ENCODE measurements around the gene HS3ST4.
"Not testable (repeated sequence)": the region's sequence is repeated elsewhere in the genome, so short reads cannot be mapped to it uniquely, and the experiment has no call there.

The HS3ST4 gene

DNA sequence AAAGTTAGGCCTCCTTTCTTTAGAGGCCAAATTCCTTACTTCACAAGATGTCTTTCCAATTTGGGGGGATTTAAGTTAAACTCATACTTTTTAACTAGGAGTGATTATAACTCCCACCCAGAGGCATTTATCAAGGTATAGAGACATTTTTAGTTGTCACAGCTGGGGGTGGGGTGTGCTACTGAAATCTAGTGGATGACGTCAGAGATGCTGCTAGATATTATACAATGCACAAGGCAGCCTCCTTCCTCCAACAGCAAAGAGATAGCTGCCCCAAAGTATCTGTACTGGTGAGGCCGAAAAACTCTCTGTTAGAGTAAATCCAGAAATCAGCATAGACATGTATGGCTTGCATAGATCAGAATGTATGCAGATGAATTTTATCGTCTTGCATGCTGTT, 324.0 kb downstream of the HS3ST4 start:
- DNase-seq = no peak

DNA sequence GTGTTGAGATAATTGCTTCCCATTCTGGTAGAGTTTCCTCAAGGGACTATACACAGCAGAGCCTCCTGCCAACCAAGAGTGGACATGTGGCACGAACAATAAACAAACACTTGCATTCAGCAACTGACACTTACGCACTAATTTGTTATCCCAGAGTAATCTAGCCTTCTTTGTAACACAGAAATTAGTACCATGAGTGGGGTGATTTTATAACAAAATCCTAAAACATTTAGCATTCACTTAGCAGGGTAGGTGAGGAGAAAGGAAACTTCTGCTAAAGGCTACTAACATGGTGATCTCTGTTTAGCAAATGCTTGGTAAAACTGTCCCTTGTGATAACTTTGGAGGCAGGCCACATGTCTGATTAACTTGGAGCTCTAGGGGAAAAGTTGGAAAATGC, 325.2 kb downstream of the HS3ST4 start:
- DNase-seq = no peak

DNA sequence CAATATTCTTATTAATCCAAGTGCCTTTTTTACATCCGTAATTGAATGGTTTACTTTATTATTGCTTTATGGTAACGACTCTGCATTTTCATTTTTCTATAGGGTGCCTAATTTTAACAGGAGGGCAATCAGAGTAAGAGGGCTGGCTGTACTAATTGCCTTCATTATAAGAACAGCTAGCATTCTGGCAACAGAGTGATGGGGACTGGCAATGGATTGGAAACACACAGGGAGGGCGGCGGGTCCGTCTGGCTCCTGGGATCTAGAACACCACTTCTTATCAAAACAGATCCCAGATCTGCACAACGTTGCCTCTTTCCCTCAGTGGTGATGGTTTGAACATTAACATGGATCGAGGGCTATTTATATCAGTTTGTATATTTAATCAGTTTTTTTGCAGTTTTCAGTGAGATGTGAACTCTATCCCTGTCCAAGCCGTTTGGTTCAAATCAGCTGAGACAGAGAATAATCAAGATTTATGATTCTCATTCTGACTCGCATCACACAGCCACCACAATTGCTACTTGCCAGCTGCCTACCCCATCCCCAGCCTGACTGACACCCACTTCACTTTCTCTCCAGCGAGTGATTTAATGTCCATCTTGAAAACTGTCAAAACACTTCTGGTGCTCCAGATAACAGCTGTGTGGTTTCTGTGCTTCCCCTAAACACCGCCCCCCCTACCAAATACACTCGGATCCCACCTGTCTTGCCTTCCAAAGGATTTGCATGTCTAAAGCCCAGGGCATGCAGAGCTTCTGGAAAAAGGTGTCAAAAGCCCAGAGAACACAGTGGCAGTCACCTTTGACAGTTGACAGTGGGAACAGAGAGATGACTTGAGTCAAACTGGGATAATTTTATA, 327.9 kb downstream of the HS3ST4 start:
- no peak for DNase-seq

DNA sequence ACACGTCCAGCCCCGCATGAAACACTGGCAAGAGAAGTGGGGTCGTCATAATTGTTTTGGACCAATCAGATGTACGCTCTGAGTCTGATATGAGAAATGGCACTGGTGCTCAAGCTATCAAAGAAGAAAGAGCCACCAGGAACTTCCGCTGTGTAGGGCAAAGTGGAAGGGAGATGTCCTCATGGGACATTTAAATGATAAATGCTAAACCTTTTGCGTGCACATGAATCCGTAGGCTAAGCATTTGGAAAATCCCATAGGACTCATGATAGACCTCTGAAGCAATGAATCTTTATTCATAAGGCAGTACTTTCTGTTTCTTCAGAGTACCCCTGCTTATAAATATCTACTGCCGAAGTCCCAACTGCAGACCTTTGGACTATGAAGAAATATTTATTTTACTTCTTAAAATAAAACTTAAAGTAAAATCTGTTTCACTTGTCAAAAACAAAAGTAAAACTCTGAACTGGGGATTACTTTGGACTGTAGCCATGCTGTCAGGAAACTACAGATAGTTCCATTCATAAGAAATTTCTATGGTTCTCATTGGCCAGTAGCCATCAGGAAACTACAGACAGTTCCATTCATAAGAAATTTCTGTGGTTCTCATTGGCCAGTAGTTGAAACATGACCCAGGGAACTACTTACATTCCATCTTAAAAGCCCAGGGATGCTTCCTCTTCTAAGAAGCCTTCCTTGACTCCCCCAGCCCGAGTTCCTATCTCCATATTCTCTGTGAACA, 335.1 kb downstream of the HS3ST4 start:
- DNase-seq = no peak

DNA sequence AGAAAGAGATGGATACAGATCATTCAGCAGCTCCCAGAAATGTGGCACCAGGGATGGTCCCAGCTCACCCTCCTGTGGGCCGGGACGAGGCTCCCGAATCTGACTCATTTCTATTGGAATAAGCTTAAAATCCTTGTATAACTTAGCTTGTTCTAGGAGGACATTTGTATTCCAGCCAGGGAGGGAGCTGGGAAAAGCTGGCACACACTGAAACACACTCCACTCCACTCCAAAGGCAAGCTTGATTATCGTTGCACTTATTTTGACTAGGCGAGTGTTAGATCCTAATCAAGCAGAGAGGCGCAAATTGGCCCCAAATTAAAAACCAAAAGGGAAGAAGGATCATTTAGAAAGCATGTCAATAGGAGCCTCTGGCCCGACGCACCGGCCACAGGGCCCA, 339.5 kb downstream of the HS3ST4 start:
- no peak for DNase-seq

DNA sequence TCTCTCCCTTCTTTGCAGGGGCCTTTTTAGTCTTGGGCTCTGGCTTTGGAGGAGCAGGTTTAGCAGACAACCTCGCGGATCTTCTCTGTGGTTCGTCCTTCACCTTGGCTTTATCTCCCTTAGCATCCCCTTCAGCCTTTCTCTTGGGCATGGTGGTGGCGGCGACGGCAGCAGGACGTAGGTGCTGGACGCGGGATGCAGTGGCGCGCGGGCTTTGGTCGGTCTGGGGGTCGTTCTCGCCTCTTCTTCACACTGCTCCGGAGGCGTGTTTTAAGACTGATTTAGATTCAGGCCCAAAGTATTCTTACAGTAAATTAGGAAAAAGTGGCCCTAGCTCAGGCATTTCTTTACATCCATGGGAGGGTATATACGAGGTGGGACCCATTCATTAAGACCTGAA, 340.9 kb downstream of the HS3ST4 start:
- DNase-seq = not testable (repeated sequence)

DNA sequence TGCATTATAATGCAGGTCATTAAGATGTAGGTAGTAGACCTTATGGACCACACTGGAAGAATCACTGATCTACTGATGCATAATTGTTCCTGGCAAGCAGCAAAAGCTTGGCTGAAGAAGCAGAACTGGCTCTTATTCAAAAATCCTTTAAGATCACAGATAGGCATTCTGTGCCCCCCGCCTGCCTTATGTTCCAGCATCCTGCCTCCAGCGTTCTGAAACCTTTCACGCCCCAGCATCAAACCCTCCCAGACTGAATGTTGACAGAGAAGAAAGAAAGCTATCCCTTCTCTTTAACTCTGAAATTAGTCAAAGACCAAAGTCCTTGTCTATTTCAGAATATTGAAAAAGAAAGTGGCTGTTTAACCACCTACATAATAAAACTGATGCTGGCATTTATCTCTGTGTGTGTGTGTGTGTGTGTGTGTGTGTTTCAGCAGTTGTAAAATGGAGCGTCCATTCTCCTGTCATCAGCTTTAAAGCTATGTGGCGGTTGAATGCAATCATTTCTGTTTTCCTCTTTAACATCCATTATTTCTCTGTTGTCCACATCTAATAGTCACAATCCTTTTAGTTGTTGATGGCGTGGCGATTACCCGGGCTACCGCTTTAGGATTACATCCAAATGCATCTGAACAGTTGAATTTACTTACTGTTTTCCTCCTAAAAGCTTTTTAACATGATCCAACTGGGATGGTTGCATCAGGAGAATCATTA, 350.4 kb downstream of the HS3ST4 start:
- no peak for DNase-seq

DNA sequence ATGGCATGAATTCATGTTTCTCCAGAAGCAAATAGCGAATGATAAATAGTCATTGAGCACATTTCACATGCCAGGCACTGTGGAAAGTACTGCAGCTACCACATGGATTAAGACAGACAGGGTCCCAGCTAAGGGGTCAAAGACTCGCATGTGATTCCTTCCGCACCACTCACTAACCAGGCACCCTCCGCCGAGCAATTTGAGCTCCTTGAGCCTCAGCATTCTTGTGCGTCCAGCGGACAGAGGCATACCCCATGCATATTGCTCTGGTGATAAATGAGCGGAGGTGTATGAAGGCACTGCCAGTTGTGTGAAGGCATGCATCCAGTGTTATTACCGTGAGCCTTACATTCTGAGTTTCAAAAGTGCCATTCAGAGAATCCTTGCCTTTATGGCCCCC, 358.7 kb downstream of the HS3ST4 start:
- DNase-seq = no peak

DNA sequence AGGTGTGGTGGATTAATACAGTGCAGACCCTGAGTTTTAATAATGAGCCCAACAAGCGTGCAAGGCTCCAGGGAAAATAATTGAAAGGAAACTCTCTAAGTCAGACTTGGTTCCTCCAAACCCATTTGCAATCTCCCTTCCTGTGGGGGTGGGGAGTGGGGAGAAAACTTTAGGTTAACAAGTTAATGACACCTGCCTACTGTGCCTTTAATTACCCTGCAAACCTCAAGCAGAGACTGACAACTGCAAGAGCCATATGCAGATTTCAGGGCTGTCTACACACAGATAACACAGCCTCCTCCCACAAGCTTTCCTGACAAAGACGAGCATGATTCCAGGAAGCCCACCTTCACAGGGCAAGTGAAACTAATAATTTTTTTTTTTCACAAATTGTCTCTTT, 359.3 kb downstream of the HS3ST4 start:
- DNase-seq = no peak

DNA sequence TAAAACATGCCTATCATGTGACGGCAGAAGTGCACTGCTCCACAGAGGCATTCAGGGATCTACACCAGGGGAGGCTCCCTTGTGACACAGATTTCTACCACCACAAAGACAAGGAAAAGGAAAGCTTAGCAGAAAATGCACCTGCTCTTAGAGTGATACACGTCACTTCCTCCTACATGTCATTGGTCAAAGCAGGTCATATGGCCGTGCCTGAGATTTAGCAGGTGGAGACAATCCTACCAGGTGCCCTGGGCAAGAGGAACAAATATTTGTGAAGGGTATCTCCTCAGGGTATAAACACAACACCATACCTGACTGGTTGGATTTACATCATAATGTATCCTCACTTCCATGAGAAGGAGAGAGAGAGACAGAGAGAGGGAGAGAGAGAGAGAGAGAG, 362.1 kb downstream of the HS3ST4 start:
- no peak for DNase-seq

DNA sequence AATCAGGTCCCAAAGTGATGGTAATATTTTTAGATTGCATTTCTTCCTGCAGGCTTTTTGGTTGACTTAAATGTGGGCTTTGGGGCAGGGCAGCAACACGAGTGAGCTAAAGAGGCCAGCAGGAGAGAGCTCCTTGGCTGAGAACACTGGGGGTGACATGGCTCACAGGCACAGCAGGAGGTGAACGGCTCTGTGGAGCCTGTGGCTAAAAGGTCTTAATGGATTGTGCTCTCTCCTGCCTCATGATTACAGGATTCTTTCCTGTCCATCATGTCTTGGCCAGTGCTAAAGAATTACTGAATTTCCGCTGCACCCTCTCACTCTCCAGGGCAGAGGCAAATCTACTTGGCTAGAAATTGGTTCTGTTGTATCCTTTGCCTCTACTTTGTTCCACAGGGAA, 366.6 kb downstream of the HS3ST4 start:
- no peak for DNase-seq

DNA sequence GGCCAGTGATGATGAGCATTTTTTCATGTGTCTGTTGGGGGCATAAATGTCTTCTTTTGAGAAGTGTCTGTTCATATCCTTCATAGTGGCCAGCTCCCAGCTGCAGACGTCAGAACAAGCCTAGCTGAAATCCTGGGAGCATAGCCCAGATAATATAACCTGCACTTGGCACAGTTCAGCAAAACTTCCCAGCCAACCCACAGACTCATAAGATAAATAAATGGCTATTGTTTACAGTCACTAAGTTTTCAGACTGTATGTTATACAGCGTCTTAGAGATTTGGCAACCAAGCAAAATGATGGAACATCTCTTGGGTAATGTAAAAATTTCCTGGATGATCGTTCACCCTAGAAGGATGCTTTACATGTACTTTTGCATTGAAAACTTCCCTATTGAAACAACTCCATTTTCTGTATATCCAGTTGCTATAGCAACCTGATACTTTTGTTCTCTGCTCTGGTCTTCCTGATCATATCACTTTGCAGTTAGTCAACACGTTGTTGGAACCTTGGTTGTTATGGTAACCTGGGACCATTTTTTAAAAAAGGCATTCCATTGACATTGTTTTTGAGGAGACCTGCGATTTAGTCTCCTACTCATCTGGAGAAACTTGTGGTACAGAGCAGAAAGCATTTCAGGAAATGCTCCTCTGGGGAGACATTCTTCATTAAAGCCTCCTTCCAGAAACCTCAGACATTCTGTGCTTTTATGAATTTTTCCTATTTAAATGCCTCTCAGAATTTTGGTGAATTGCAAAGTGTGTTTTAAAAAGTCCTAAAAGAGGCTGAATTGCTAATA, 378.7 kb downstream of the HS3ST4 start:
- no peak for DNase-seq

DNA sequence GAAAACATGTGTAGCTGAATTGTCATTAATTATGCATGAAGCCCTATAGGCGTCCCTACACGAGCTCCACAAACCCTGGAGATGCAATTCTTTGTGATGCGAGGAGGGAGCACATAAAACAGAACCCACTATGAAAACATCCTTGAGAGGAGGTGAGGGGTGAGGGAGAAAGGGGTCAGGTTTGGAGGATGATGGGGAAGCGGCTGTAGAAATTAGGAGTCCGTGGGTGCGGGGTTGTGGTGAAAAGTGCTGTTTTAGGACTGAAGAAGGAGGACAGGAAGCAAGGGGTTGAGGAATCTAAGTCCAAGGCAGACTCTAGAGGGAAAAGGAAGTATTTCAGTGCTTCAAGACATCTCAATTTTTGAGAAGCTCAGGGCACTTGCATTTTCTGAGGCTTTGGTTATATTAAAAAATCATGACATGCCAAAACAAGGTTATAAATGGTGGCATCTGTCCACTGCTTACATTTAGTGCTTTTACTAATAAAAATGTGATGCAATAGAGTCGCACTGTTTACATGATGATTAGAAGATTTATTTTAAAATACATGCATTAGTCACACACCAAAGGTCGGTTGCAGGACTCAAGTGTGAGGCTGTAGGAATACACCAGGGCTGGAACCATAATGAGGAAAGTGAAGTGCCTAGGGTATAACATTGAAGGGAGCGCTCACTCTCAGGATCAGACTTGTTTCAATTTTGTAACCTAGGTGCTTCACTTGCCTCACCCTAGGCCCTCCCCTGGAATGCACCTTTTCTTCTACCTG, 379.5 kb downstream of the HS3ST4 start:
- DNase-seq = no peak

DNA sequence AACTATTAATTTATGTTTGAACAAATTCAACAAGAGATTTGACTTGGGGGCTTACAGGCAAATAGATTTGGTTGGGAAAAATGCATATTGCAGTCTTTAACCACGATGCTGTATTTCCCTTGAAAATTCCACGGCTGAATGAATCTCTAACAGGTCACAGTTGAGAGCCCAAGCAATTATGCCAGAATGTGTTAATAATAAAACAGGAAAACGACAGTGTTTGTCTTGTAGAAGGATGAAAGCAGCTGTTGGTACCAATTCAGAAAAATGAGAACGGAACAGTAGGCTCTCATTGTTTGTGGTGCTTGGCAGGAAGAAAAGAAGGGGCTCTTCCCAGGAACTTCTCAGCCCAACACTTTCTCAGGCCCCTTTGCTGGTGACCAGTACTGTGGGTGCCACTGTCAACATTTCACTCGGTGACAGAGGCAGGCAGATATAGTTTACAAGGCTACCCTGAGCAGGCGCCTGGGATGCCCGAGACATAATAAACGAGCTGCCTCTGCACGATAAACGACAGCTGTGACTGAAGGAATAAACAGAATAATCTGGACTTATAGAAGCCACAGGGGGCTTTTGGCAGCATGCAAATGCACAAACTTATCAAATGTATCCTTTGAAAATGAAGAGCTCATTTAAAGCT, 387.1 kb downstream of the HS3ST4 start:
- DNase-seq = no peak

DNA sequence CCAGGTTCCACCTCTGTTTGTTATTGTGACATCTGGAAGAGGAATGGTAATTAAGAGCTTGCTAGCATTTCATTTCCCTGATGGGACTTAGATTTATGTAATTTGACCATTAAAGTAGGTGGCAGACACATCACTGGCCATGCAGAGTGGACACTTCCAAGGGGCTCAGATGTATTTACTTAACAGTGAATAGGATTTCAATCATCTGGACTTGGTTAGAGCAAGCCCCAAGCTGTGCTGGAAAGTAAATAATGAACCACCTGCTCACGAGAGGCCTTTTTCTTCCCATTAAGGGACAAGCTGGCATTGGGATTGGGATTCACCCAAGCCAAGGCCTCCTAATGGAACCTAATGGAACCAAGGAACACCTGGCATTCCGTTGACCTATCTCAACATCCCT, 395.3 kb downstream of the HS3ST4 start:
- no peak for DNase-seq

DNA sequence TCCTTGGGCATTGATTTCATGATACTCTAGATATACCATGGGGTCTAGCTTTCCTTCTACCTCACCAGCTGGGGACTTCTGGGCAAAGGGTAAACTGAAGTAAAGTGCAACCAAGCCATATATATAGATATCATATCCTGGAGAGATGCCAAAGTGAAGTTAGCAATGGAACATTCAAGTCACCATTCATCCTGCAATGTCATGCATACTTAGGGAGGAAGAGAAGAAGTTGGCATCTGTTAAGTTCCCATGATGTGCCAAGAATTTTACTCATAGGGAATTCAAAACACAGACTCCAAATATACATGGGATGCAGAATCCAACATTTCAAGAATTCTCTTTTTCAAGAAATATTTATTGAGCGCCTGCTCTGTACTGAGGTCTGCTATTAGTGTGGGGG, 399.8 kb downstream of the HS3ST4 start:
- no peak for DNase-seq

DNA sequence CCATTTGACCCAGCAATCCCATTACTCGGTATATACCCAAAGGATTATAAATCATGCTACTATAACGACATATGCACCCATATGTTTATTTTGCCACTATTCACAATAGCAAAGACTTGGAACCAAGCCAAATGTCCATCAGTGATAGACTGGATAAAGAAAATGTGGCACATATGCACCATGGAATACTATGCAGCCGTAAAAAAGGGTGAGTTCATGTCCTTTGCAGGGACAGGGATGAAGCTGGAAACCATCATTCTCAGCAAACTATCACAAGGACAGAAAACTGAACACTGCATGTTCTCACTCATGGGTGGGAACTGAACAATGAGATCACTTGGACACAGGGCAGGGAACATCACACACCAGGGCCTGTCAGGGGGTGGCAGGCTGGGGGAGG, 406.4 kb downstream of the HS3ST4 start:
- DNase-seq = not testable (repeated sequence)

DNA sequence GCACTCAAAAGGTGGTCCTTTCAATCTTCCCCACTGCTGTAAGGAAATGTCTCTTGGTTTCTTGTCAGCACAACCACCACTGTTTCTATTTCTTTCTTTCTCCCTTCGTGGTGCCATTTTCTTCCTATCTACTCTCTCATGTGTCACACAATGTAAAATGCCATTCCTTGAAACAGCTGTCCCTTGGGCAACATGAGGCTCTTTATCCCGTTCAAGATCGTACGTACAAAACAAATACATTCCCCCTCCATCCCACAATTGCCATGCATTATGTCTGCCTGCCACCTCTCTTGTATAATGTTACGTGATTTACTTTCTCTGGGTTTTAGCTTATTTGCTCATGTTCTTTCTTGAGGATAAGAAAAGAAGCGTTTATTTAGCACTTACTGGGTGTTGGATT, 410.6 kb downstream of the HS3ST4 start:
- DNase-seq = no peak

DNA sequence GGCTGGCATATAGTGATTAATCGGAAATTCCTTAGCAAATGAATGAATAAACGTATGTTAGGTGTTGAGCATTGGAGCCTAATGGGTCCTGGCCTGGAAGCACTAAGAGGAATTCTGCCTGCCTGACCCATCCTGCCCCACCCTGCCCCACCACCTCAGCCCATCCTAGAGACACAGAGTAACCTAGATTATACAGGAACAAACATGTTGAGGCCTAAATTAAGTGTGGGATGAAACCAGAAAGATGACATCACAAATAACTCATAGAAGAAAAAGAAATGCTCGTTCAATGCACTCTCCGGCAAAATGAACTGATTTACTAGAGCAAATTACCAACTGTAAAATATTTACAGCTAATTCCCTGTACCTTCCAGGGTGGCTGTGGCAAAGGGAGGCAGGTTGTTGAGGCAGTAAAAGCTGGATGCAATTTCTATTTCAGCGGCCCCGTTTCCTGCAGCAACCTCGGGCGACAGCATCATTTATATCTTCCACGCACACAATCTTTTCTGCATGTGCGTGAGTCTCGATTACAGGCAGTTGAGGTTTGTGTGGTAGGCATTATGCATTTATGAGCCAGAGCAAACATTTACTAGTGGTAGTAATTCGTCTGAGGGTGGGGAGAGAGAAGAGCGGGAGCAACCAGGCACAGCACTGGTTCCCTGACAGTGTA, 417.2 kb downstream of the HS3ST4 start:
- DNase-seq = no peak

DNA sequence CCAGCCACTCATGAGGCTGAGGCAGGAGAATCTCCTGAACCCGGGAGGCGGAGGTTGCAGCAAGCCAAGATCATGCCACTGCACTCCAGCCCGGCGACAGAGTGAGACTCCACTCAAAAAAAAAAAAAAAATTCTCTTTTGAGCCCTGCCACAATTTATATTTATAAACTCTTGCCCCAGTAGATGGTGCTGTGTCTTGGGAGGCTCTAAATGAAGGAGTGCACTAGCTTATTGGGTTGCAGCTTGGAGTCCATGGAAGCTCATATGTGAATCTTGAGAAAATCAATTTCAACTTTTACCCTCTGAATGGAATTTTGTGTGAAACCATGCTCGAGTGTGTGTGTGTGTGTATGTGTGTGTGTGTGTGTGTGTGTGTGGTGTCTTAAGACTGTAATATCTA, 420.1 kb downstream of the HS3ST4 start:
- DNase-seq = no peak

DNA sequence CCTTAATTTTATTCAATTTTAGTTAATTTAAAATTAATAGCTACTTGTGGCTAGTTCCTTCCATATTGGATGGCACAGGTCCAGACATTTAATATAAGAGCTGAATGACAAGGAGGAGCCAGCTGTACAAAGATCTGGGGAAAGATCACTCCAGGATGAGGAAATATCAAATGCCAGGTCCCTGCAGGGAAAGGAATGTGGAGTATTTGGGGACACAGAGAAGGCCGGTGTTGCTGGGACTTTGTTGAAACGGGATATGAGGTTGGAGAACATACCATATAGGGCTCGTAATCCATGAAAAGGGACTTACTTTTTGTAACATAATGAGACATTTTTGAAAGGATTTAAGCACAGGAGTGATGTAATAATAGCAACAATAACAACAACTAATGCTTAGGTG, 426.8 kb downstream of the HS3ST4 start:
- DNase-seq = no peak
